HG02610 (cell line): ENCODE results near the gene BZW1.

ENCODE experiments used
- ATAC-seq: cut with Tn5 transposase; IDR thresholded peaks from one replicate; pipeline ENCODE4 v1.9.1; 2021; ENCODE audit warnings: mild to moderate bottlenecking, moderate library complexity; ENCODE audit not compliant: unreplicated experiment

The BZW1 gene

GRCh38 chr2:200811333-200812121, at the start of gene BZW1:
TSS of gene BZW1 (plus strand) at chr2:200811910. CDS start at chr2:200813218, 1,308 bp downstream.
- peak; percentile 62 for ATAC-seq

GRCh38 chr2:200762127-200762526, 49.6 kb upstream of the BZW1 start:
- no peak for ATAC-seq

- no peak for ATAC-seq
Measured at GRCh38 chr2:200763422-200763821, 48.3 kb upstream of the BZW1 start.

GRCh38 chr2:200765139-200765951, 46.4 kb upstream of the BZW1 start:
- ATAC-seq, result peak; percentile 74

- ATAC-seq, result no peak
Measured at GRCh38 chr2:200765995-200766660, 45.6 kb upstream of the BZW1 start.

GRCh38 chr2:200767111-200767885, 44.4 kb upstream of the BZW1 start:
- no peak for ATAC-seq

GRCh38 chr2:200770847-200771246, 40.9 kb upstream of the BZW1 start:
- ATAC-seq, result no peak

- ATAC-seq, result no peak
Measured at GRCh38 chr2:200772620-200773019, 39.1 kb upstream of the BZW1 start.

- ATAC-seq, result no peak
Measured at GRCh38 chr2:200773083-200773482, 38.6 kb upstream of the BZW1 start.

- no peak for ATAC-seq
Measured at GRCh38 chr2:200774920-200775319, 36.8 kb upstream of the BZW1 start.

GRCh38 chr2:200777275-200777674, 34.4 kb upstream of the BZW1 start:
- no peak for ATAC-seq

- no peak for ATAC-seq
Measured at GRCh38 chr2:200778038-200778437, 33.7 kb upstream of the BZW1 start.

GRCh38 chr2:200779214-200779613, 32.5 kb upstream of the BZW1 start:
- ATAC-seq, result no peak

GRCh38 chr2:200781616-200782015, 30.1 kb upstream of the BZW1 start:
- no peak for ATAC-seq

GRCh38 chr2:200782251-200782650, 29.5 kb upstream of the BZW1 start:
- ATAC-seq, result no peak

- no peak for ATAC-seq
Measured at GRCh38 chr2:200784215-200784614, 27.5 kb upstream of the BZW1 start.

GRCh38 chr2:200786423-200786822, 25.3 kb upstream of the BZW1 start:
- no peak for ATAC-seq

GRCh38 chr2:200786826-200787225, 24.9 kb upstream of the BZW1 start:
- no peak for ATAC-seq

GRCh38 chr2:200787351-200788120, 24.2 kb upstream of the BZW1 start:
- no peak for ATAC-seq

- no peak for ATAC-seq
Measured at GRCh38 chr2:200788121-200788718, 23.5 kb upstream of the BZW1 start.
